Ishikawa (cell line): Measurements from ENCODE around the gene ABCC11.

Experiments
- CEBPB ChIP-seq: IDR thresholded peaks from 2 replicates; pipeline ENCODE4 v1.6.1; 2012
- CREB1 ChIP-seq: IDR thresholded peaks from 2 replicates; pipeline ENCODE4 v1.6.1; 2012; ENCODE audit warnings: low read depth
- EGR1 ChIP-seq: IDR thresholded peaks from 2 replicates; pipeline ENCODE4 v1.6.1; 2012
- EP300 ChIP-seq: IDR thresholded peaks from 2 replicates; pipeline ENCODE4 v1.6.1; 2012; ENCODE audit warnings: borderline replicate concordance
- FOXM1 ChIP-seq: IDR thresholded peaks from 2 replicates; pipeline ENCODE4 v1.6.1; 2012; ENCODE audit warnings: low read depth, borderline replicate concordance
- NFIC ChIP-seq: IDR thresholded peaks from 2 replicates; pipeline ENCODE4 v1.6.1; 2012
- RAD21 ChIP-seq: IDR thresholded peaks from 2 replicates; pipeline ENCODE4 v1.6.1; 2012; ENCODE audit warnings: low read depth
- TAF1 ChIP-seq: IDR thresholded peaks from 2 replicates; pipeline ENCODE4 v1.6.1; 2012; ENCODE audit warnings: low read depth, mild to moderate bottlenecking
- TCF12 ChIP-seq: IDR thresholded peaks from 2 replicates; pipeline ENCODE4 v1.6.1; 2012; ENCODE audit warnings: low read depth
- TEAD4 ChIP-seq: IDR thresholded peaks from 2 replicates; pipeline ENCODE4 v1.6.1; 2012
- YY1 ChIP-seq: IDR thresholded peaks from 2 replicates; pipeline ENCODE4 v1.6.1; 2012; ENCODE audit warnings: low read depth
- ZBTB7A ChIP-seq: IDR thresholded peaks from 2 replicates; pipeline ENCODE4 v1.6.1; 2012; ENCODE audit warnings: low read depth
- TF ChIP-seq, protein P1 (sequence below): IDR thresholded peaks from 2 replicates; pipeline ENCODE4 v1.6.1; 2012
- TF ChIP-seq, protein P2 (sequence below): IDR thresholded peaks from 2 replicates; pipeline ENCODE4 v1.6.1; 2012
- TF ChIP-seq, protein P3 (sequence below): IDR thresholded peaks from 2 replicates; pipeline ENCODE4 v1.6.1; 2012; ENCODE audit warnings: low read depth, mild to moderate bottlenecking

Gene ABCC11

DNA sequence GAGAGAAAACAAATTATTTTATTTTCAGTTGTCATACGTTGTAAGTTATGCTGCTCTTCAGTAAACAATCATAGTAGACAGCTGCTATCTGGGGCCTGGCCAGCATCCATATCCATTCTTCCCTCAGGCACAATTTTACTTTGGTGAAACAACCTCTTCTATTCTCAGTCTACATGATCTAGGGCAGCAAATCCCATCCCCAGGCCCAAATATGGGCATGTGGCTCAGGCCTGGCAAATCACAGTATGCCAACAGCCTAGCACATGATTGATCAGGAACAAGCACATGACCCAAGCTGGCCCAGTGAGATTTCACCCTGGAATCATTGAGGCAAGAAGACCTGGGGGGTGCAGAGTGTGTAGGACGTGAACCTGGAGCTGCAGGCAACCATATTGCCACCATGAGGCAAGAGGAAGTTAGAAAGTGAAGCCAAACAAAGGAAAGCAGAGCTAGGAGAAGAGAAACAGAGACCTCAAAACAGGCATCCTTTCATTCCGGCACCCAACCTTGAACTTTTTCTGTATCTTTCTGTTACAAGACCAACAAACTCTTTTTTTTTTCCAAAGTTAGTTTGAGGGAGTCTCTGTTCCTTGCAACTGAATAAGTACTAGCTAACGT lies 81.3 kb downstream of the ABCC11 start:
- TF ChIP-seq, protein P1, sequence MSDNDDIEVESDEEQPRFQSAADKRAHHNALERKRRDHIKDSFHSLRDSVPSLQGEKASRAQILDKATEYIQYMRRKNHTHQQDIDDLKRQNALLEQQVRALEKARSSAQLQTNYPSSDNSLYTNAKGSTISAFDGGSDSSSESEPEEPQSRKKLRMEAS: no peak
- TF ChIP-seq, protein P2, sequence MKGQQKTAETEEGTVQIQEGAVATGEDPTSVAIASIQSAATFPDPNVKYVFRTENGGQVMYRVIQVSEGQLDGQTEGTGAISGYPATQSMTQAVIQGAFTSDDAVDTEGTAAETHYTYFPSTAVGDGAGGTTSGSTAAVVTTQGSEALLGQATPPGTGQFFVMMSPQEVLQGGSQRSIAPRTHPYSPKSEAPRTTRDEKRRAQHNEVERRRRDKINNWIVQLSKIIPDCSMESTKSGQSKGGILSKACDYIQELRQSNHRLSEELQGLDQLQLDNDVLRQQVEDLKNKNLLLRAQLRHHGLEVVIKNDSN: no peak
- TF ChIP-seq ZBTB7A: no peak
- no peak for TF ChIP-seq TEAD4
- no peak for TF ChIP-seq RAD21
- no peak for TF ChIP-seq CEBPB
- TF ChIP-seq TCF12: no peak

DNA sequence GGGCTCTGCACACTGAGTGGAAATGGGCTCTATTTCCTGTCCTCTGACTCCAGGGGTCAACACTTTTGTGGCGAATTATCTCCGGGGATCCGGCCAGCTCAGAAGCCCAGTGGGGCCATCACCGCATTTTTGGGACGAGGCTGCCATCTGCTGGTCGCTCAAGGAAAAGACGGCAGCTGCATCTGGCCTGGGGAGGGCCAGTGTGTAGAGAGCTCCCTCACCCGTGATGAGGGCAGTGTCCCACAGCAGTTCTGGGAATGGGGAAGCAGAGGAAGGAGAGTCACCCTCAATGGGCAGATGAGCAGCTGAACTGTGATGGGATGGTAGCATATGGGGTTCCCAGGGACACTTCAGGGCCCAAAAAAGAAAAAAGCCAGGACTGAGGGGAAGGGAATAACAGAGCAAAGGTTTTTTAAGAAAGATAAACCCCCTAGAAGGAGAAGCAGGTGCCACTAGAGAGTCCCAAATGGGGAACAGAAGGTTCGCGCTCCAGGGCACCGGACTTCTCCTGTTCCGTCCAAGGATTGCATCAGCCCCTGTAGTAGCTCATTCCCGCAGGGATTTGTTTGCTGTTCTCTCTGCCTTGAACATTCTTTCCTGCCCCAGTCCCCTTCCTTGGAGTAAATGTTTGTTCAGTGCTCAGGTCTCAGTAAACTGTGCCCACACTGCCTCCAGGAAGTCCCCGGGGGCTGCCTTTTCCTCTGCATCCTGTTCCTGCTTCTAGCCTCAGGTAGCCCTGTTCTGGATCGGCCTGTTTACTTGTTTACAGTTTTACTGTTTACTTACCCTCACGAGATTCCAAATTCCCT lies 82.2 kb downstream of the ABCC11 start:
- no peak for TF ChIP-seq TAF1
- TF ChIP-seq TCF12: no peak
- no peak for TF ChIP-seq ZBTB7A
- TF ChIP-seq NFIC: no peak
- 0 out of 2 replicates have a peak, but pooled peaks have one; percentile 18 for TF ChIP-seq TEAD4
- TF ChIP-seq CREB1: no peak
- TF ChIP-seq, protein P3, sequence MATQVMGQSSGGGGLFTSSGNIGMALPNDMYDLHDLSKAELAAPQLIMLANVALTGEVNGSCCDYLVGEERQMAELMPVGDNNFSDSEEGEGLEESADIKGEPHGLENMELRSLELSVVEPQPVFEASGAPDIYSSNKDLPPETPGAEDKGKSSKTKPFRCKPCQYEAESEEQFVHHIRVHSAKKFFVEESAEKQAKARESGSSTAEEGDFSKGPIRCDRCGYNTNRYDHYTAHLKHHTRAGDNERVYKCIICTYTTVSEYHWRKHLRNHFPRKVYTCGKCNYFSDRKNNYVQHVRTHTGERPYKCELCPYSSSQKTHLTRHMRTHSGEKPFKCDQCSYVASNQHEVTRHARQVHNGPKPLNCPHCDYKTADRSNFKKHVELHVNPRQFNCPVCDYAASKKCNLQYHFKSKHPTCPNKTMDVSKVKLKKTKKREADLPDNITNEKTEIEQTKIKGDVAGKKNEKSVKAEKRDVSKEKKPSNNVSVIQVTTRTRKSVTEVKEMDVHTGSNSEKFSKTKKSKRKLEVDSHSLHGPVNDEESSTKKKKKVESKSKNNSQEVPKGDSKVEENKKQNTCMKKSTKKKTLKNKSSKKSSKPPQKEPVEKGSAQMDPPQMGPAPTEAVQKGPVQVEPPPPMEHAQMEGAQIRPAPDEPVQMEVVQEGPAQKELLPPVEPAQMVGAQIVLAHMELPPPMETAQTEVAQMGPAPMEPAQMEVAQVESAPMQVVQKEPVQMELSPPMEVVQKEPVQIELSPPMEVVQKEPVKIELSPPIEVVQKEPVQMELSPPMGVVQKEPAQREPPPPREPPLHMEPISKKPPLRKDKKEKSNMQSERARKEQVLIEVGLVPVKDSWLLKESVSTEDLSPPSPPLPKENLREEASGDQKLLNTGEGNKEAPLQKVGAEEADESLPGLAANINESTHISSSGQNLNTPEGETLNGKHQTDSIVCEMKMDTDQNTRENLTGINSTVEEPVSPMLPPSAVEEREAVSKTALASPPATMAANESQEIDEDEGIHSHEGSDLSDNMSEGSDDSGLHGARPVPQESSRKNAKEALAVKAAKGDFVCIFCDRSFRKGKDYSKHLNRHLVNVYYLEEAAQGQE: no peak
- no peak for TF ChIP-seq EGR1
- TF ChIP-seq RAD21: peak; percentile 93
- no peak for TF ChIP-seq FOXM1
- TF ChIP-seq CEBPB: no peak
- TF ChIP-seq, protein P1: no peak
- TF ChIP-seq EP300: no peak
- no peak for TF ChIP-seq YY1
- TF ChIP-seq, protein P2: no peak

DNA sequence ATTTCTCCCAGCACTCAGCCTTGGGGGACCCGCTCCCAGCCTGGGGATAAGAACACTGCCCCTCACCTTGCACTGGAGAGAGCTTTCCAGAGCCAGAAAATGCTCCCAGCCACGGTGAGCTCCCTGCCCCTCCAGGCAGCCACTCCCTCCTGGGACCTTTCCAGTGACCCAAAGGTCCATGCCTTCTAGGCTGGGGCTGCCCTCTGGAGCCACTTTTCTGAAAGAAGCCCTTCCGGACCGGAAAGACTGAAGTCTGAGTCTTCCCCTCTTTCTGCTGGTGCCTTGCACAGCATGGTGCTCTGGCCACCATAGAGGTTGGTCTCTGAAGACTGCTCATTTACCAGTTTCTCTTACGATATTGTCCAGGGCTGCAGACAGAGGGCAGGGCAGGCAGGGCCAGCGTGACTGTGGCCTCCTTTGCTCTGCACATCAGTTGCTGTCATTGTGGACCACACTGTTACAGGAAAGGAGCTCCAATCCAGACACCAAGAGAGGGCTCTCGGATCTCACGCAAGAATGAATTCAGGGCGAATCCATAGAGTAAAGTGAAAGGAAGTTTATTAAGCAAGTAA lies 84.4 kb downstream of the ABCC11 start:
- TF ChIP-seq, protein P2: no peak
- TF ChIP-seq, protein P3: no peak
- TF ChIP-seq CREB1 (no peak), RAD21 (no peak), EP300 (no peak), NFIC (no peak), CEBPB (no peak), EGR1 (no peak), YY1 (no peak), ZBTB7A (no peak), TAF1 (no peak), TCF12 (no peak), FOXM1 (no peak), TEAD4 (no peak)
- TF ChIP-seq, protein P1: no peak

DNA sequence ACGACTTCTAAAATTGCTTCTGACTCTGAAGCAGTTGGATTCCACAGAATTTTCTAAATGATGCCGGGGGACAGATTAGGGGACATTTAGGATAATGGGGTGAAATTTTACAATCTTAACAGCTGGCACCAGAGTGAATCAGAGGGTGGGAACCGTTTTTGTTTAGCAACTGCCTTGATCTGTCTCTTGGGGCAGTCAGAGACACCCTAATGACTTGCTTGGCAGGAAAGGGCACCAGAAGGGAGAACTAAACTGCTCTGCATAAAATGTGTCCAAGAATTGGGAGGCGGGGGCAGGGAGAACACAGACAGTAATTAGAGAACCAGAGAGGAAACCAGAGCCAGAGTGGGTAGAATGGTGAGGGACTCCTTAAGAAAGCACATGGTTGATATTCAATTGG lies 85.4 kb downstream of the ABCC11 start:
- no peak for TF ChIP-seq FOXM1
- no peak for TF ChIP-seq TAF1
- TF ChIP-seq YY1: no peak
- TF ChIP-seq, protein P1: no peak
- no peak for TF ChIP-seq EGR1
- TF ChIP-seq, protein P3: no peak
- no peak for TF ChIP-seq EP300
- no peak for TF ChIP-seq ZBTB7A
- TF ChIP-seq, protein P2: no peak
- no peak for TF ChIP-seq NFIC
- no peak for TF ChIP-seq TEAD4
- no peak for TF ChIP-seq CEBPB
- TF ChIP-seq CREB1: no peak
- TF ChIP-seq RAD21: no peak
- TF ChIP-seq TCF12: no peak
